HG02610 (cell line): ENCODE results near the gene VAV3.
"Not testable (repeated sequence)": the region's sequence is repeated elsewhere in the genome, so short reads cannot be mapped to it uniquely, and the experiment has no call there.

Source experiments
- ATAC-seq: cut with Tn5 transposase; IDR thresholded peaks from one replicate; pipeline ENCODE4 v1.9.1; 2021; ENCODE audit warnings: mild to moderate bottlenecking, moderate library complexity; ENCODE audit not compliant: unreplicated experiment

Gene VAV3, protein sequence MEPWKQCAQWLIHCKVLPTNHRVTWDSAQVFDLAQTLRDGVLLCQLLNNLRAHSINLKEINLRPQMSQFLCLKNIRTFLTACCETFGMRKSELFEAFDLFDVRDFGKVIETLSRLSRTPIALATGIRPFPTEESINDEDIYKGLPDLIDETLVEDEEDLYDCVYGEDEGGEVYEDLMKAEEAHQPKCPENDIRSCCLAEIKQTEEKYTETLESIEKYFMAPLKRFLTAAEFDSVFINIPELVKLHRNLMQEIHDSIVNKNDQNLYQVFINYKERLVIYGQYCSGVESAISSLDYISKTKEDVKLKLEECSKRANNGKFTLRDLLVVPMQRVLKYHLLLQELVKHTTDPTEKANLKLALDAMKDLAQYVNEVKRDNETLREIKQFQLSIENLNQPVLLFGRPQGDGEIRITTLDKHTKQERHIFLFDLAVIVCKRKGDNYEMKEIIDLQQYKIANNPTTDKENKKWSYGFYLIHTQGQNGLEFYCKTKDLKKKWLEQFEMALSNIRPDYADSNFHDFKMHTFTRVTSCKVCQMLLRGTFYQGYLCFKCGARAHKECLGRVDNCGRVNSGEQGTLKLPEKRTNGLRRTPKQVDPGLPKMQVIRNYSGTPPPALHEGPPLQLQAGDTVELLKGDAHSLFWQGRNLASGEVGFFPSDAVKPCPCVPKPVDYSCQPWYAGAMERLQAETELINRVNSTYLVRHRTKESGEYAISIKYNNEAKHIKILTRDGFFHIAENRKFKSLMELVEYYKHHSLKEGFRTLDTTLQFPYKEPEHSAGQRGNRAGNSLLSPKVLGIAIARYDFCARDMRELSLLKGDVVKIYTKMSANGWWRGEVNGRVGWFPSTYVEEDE

DNA sequence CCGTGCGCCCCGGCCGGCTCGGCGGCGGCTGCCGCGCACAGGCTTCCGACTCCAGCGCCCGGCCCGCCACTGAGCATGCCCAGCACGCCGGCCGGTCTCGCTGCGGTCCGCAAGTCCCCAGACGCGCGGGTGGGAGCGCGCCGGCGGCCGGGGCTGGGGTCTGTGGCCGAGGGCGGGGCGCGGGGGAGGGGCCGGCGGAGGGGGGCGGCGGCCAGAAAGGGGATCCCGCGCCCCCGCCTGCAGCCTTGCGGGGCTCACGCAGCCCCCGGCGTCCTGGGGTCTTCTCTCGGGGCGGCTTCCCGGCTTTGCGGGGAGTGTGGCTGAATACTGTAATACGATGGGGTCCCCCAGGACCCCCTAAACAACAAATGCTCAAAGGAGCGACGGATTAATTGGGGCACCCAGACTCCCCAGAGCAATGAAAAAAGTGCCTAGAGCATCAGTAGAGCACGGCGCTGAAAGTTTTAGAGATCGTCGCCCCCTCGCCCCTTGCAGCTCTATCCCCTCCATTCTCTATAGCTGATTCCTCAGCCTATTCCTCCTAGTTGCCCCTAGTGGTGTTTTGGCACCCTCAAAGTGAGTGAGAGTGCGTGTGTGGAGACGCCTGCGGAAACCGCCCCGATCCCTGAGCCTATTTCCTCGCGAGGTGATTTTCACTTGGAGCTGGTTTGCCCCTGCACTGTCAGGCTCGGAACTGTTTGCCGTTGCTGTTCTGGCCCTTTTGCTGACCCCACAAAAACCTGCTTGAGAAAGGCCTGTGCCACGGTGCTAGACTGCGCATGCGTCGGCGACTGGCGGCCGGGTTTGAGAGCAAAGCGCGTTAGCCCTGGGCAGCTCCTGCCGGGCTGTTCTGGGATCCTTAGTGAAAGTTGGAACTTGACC, at the start of gene VAV3:
Gene VAV3 (minus strand): TSS at position 71 of the 882 bp plus-strand sequence. CDS start 311 bp downstream, outside the sequence.
- ATAC-seq, result no peak

DNA sequence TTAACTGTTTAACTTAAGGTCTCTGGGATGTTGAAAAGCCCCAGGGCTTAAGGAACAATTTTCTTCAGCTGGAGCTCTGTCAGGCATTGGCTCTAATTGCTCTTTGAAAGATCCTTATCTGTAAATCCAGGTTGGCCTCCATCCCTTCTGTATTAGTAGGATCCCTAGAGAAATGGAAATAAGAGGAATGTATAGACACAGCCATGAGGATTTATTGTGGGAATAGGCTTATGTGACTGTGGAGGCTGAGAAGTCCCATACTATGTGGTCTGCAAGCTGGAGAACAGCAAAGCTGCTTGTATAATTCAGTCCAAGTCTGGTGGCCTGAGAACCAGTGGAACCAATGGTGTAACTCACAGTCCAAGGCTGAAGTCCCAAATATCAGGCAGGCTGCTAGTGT, 47.6 kb upstream of the VAV3 start:
- ATAC-seq, result no peak

DNA sequence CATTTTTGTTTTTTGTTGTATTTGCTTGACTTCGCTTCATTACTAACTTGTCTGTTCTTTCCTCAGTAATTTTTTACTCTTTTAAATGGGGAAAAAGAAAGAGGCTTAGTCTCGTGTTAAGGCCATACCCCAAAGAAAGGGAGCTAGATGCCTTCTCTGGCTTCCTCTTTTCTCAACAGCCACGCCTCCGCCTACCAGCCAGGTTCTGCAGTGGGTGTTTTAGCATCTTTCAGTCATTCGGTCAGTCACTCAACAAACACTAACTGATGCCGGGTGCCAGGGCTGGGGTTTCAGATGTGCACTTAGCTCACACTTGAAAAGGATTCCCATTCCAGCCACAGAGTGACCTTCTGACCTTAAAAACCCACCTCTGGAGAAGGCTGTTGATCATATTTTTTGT, 46.3 kb upstream of the VAV3 start:
- ATAC-seq, result no peak

DNA sequence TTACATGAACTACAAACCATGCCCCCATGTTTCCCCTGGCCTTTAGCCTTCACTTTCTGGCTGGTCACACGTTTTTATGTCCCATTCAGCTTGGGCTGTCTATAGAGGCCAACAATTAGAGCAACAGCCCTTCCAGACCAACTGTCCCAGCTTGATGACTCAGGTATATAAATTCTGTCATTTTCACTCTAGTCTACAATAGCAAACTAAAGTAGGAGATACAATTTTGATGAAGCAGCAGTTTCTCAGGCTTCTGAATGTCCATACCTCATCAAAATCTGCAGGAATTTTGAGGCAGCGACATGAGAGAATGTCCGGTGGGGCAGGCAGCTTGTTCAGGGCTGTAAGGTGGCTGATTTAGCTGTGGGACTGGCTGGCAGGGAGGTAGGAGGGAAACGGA, 45.6 kb upstream of the VAV3 start:
- ATAC-seq, result no peak

DNA sequence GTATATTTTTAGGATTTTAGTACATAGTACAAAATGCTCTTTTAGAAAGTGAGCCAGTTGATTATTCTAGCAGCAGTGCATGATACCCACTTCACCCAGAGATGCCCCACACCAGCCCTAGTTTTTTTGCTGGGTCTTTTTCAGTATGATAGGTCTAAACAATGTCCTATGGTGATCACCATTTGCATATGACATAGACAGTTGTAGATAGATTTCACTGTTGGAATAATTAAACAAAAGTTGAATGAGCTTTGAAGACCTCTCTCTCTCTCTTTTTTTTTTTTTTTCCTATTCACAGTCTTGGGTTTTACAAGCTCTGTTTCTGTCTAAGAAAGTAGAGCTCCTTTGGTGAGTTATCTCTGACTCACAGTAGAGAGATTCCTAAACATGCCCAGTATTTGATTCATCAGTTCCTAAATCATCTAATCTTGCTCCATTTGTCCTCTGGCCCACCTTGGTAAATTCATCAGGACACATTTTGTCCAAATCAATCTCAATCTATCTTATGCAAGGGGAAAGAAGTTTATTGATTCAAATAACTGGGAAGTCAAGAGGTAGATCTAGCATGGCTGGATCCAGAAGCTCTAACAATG, 44.7 kb upstream of the VAV3 start:
- no peak for ATAC-seq

DNA sequence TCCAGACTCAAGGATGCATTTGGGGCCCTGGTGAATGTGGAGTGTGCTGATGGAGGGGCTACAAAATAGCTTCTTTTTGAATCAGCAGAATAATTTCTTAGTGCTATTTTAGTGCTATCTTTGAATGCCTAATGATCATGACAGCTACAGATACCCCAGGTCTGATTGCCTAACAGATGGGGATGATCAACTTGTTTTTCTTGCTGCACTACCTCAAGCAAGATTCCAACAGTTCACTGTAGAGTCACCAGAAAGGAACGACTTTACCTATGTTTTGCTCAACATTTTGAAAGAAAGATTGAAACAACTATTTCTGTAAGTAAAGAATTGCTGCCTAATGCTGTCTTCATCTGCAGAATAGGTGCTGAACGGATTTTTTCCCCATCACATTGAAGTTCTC, 42.6 kb upstream of the VAV3 start:
- no peak for ATAC-seq

DNA sequence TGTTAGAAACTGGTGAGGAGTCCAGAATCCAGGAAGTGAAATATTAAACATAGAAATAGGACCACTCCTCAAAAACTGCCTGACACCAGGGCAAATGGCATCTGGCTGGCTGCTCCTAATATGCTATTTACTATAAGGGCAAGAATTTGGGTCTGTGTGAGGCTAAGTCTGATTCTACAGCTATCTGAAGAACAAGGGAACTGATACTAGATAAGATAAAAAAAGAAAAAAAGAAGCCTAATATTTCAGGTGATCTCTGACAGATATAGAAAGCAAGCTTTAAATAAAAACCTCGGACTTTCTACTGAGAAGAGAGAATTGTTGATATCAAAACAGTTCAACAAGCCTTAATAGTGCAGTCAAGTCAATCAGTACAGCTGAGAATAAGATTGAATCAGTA, 42.1 kb upstream of the VAV3 start:
- no peak for ATAC-seq

DNA sequence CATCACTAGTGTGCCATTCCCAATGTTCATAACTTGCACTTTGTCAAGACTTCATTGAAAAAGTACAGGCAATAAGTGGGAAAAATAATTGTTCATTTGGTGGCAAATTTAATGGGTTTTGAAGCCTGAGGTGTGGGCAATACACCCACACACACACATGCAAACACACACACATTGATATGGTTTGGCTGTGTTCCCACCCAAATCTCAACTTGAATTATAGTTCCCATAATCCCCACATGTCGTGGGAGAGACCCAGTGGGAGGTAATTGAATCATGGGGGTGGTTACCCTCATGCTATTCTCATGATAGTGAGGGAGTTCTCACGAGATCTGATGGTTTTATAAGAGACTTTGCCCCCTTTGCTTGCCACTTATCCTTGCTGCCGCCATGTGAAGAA, 39.9 kb upstream of the VAV3 start:
- not testable (repeated sequence) for ATAC-seq

DNA sequence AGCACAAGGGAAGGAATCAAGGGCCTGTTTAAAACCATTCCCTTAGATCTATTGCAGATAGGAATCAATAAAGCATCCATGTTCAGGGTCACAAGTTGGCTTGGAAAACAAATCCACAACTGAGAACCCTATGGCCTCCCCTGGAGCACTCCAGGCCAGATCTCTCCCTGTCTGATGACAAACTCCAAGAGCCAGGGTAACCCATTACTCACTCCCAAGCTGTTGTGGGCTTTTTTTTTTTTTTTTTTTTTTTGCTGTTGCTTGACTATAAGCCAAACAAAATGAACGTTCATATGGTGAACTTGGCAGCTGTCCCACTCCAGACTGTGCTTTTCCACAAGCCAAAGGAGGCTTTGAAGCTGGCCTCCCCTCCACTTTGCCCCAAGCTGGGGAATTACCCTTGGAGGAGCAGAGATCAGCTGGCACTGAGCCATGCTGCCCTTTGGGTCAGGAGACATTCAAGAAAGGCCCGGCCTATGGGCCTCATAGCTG, 35.7 kb upstream of the VAV3 start:
- no peak for ATAC-seq

DNA sequence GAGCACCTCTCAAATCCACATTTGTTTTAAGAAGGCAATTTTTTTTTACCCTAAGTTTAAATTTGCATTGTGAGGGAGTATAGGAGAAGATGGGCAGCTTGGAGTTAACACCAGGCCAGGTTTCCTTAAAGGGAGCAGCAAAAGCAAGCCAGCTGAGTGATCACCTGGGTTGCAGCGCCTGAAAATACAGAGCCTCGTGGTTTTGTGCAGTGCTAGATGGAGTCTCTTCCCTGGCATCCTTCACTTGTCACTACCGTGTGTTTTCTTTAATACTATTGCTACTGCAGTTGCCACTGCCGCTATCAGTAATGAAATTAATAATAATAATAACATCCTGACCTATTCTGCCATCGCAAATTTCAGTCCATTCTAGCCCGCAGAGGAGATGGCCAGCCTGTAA, 35.2 kb upstream of the VAV3 start:
- no peak for ATAC-seq

DNA sequence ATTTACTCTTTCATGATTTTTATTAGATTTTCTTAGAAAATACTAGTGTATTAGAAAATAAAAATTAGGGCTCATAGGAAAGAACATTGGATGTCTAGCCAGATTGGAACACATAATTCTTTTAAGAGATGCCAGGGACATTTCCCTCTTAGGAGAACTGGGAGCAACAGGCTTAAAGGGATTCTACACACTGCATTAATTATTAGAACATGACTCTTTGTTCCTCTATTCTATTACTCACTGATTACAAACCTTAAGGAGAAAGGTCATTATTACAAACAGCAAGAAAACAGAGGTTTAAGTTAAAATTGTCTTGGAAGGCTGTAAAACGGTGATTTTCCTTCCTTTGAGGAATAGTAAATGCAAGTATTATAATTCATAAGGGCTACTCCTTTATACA, 32.9 kb upstream of the VAV3 start:
- ATAC-seq, result no peak

DNA sequence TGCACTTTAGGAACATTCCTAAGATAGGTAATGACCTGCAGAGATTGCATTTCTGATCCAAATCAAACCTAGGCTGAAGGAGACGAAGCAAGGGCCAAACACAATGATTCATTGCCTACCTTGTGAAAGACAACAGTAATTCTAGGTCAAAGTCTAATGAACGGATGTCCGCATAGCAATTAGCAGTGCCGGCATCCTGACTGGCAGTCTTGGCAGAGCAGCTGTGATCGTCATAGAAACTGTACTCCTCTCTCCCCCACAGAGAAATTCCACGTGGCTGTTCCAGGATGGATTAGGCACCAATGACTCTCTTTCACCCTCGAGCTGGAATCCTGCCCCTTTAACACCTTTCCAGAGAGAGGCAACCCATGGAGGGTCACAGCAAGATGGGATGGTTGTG, 28.9 kb upstream of the VAV3 start:
- no peak for ATAC-seq

DNA sequence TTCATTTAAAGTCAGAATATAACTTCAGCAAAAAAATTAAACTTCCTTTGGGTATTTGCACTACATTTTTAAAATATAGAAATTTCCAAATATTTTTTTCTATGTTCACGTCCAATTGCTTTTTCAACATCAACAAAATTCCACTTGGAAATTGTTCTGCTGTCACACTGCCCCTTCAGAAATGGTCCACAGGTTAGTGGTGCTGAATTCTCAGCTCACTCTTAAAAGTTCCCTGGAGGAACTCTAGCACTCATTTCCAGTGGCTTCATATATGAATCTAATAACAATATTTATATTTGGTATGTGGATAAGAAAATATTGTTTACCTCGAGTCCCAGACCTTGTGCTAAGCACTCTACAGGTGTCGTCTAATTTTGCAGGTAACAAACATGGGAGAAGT, 27.4 kb upstream of the VAV3 start:
- ATAC-seq, result no peak

DNA sequence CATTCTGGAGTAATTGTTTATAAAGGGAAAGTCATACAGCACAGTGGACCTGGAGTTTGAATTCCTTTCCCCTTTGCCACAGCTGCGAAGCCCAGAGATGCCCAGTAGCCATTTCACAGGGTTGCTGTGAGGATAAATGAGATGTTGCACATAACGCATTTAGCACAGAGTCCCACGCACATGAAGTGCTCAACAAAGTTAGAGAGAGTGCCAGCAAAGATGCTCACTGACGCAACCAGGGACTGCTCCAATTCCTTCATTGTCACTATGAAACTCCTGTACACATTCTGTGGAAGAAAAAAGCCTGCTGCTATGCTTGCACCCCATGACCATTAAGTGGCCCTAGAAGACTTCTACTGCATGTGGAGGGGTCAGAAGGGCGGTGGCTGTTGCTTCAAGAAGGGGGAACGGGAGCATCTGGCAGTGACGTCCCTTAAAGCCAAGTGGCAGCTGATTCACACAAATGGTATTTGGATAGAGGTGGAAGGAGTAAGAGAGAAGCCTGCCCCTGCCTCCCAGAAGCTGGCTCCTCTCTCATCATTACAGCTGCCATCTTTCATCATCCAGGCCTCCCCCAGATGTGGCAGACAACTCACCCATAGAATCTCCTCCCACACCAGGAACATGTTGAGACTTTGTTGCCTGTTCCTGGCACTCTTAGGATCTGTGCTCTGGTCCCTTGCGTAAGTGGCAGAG, 26.5 kb upstream of the VAV3 start:
- ATAC-seq, result no peak

DNA sequence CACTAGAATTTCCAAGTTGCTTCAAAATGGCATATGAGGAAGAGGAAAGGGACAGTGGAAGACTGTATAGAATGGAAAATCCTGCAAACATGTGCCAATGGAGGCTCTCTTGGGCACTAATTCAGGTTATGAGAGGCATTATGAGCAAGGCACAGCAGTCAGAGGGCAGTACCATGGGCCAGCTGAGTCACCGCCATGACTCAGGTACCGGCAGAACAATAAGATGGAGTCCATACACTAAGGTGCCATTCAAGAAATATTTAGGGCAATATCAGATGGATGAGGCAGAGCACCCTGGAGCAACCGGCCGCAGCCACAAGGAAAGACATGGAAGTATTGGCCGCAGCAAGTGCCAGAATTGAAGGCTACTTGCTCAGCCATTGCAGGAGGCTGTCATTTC, 25.6 kb upstream of the VAV3 start:
- ATAC-seq, result no peak

DNA sequence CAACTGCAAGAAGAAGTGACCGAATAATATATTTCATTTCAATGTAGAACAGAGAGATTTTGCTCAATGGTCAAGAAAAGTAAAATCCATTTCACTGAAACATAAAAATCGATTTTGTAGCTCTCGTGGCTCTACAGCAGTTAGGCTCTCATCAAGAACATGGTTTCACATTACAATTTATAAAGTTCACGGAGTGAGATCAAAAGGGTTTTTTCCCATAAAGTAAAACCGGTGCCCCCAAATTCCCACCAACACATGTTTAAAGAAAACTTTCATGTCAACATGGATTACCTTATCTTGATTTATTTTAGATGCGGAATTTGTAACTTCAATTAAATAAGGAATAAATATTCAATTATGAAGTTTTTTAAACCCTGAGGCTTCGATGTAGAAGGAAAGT, 16.3 kb upstream of the VAV3 start:
- ATAC-seq, result no peak

DNA sequence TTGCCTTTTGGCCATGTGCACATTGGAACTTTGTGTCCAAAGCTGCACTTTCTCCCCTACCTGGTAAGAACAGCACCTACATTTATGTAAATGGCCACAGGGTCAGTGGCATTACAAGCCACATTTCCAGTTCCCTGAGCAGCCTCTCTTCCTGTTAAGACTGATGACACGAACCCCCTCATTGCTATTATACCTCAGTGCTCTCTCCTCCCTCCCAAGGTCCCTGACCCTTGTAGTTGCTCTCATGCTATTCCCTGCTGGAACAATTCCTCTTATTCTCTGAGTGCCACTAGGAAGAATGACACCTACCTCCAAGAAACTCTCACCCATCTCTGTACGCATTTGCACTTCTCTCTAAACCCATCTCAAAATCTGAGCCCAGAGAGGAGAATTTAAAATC, 14.9 kb upstream of the VAV3 start:
- ATAC-seq, result no peak

DNA sequence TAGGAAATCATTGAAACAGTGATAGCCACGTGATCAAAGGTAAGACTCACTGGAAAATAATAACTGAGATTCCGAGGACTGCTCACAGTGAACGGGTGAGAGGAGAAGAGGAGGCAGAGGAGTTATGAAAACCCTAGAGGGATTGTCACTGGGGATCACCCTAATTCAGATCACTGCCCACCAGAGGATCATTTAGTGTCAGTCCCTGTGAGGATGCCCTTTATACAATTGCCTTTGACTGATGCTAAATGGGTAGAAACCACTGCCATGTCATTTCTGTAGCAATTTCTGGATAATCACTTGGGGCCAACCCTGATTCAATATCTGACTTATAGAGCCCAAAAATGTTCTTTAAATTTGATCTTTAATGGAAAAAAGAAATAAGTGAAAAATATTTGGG, 14.1 kb upstream of the VAV3 start:
- no peak for ATAC-seq

DNA sequence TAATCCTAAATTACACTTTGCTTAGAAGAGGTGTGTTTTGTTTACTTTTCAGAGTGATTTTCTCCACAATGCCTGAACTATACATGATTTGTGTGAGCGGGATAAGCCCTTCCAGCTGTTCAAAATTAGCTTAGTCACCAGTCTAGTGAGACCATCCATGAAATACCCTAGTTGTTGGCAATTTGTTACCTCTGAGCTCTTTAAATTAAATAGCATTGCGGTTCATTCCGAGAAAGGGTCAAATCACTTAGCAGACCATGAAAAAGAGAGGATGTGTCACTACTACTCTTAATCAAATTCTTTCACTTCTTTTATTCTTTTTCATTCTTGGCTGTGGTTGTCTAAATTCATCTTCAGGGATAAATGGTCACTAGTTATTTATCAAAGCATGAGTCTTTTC, 11.9 kb upstream of the VAV3 start:
- ATAC-seq, result no peak

DNA sequence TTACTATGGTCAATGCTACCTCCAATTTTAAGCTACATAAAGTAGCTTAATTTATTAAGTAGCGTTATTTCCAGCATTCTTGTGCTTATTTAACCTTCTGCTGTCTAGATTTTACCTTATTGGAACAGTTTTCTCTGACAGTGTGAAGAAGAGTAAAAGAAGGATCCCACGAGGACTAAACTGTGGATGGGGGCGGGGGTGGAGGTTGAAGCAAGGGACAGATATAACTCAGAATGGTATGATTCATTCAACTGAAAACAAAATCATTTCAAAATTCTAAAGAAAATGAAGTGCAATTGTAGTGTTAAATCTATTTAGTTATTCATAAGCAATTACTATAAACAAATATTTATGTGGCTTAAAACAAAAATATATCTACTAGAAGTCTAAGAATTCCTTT, 11.5 kb upstream of the VAV3 start:
- no peak for ATAC-seq
